Erythroblast (primary cell): ENCODE data around the gene CFAP45.

Source experiments
- DNase-seq, 2 experiments: peaks; one replicate each; lab custom pipeline; 2025; lab: John Stamatoyannopoulos, UW
- GATA1 ChIP-seq: IDR thresholded peaks from 2 replicates; pipeline ENCODE4 v1.6.1; 2011; ENCODE audit warnings: low read depth, mild to moderate bottlenecking, control low read depth, low read length, moderate library complexity
- POLR2A ChIP-seq: IDR thresholded peaks from 2 replicates; pipeline ENCODE4 v1.6.1; 2011; ENCODE audit warnings: mild to moderate bottlenecking, low read length

The CFAP45 gene

DNA sequence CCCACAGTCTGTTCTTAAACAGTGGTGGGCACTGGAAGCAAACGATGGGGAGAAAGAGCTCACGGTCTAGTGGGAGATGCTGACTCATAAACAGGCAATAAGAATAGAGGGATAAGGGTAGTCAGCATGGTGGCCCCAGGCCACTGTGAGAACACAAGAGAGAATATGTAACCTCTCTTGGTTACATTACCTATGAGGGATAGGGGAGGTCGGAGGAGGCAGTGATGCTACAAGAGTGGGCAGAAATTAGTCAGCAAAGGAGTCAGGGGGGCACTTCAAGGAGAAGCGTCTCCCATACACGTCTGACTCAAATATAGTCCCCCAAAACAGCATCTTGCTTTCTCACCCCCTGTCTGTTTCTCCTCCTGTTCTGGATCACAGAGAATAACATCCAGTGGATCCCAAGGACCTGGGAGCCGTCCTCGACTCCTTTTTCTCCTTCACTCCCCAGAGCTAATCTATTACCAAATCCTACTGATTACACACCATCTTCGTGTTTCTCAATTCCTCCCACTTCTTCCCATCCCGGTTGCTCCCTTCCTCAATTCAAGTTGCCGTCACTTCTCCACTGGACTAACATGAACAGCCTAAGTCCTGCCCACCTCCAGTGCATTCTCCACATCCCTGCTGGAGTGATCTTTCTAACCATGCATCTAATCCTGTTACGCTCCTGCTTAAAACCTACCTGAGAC is 71.2 kb downstream of the CFAP45 start:
- no peak for DNase-seq
- TF ChIP-seq POLR2A: no peak
- no peak for TF ChIP-seq GATA1

- TF ChIP-seq POLR2A (no peak), GATA1 (no peak)
- DNase-seq: no peak
These were observed 71.8 kb downstream of the CFAP45 start for GRCh38 chr1:159828176-159828575.

GRCh38 chr1:159827549-159827948 is 72.4 kb downstream of the CFAP45 start:
- no peak for TF ChIP-seq POLR2A
- TF ChIP-seq GATA1: no peak
- DNase-seq: no peak

GRCh38 chr1:159827102-159827490 is 72.9 kb downstream of the CFAP45 start:
- no peak for DNase-seq
- no peak for TF ChIP-seq POLR2A
- TF ChIP-seq GATA1: no peak

GRCh38 chr1:159826441-159827101 is 73.4 kb downstream of the CFAP45 start, which contains the start of gene SLAMF8:
TSS of gene SLAMF8 (plus strand) at chr1:159826873. CDS start at chr1:159826899, 26 bp downstream.
- no peak for TF ChIP-seq GATA1
- no peak for TF ChIP-seq POLR2A
- no peak for DNase-seq

GRCh38 chr1:159825564-159825963 is 74.4 kb downstream of the CFAP45 start:
- TF ChIP-seq POLR2A: no peak
- no peak for TF ChIP-seq GATA1

GRCh38 chr1:159823406-159823805 is 76.6 kb downstream of the CFAP45 start:
- TF ChIP-seq POLR2A: no peak
- no peak for TF ChIP-seq GATA1
- no peak for DNase-seq

More at GRCh38 chr1:159825564-159825963, 74.4 kb downstream of the CFAP45 start:
- DNase-seq: no peak
